Vagina (tissue), 2 donors: ENCODE results near the gene LIMS1.
"Not testable (repeated sequence)": the region's sequence is repeated elsewhere in the genome, so short reads cannot be mapped to it uniquely, and the experiment has no call there.

Experiments used
- CTCF ChIP-seq, 3 experiments: fragments of 450-650 bp in 2 of 3; fragments of 200-600 bp in 1 of 3; sonication (generic) in 1 of 3; IDR thresholded peaks; one replicate each; pipeline ENCODE4 v1.5.1; 2017 to 2019; ENCODE audit warnings: antibody characterized with exemption in 3 of 3, mild to moderate bottlenecking in 2 of 3, moderate library complexity in 2 of 3
- POLR2A ChIP-seq, 2 donors: fragments of 450-650 bp; IDR thresholded peaks; one replicate each; pipeline ENCODE4 v1.6.1; 2017; ENCODE audit warnings: antibody characterized with exemption in 2 of 2, mild to moderate bottlenecking in 2 of 2, moderate library complexity in 2 of 2

- not testable (repeated sequence) for TF ChIP-seq CTCF, POLR2A (IDR thresholded peaks at IDR 0.05)
Observed at GRCh38 chr2:108496167-108496566, 38.1 kb upstream of the LIMS1 start.
